ENCODE data around the gene LRRC4C.
"Not testable (repeated sequence)": the region's sequence is repeated elsewhere in the genome, so short reads cannot be mapped to it uniquely, and the experiment has no call there.

LRRC4C gene

GRCh38 chr11:40542821-40543220, 916.6 kb downstream of the LRRC4C start:
- no peak for TF ChIP-seq EZH2 (IDR thresholded peaks at IDR 0.05; ENCODE audit: borderline replicate concordance, low read length)
- TF ChIP-seq, protein P1, sequence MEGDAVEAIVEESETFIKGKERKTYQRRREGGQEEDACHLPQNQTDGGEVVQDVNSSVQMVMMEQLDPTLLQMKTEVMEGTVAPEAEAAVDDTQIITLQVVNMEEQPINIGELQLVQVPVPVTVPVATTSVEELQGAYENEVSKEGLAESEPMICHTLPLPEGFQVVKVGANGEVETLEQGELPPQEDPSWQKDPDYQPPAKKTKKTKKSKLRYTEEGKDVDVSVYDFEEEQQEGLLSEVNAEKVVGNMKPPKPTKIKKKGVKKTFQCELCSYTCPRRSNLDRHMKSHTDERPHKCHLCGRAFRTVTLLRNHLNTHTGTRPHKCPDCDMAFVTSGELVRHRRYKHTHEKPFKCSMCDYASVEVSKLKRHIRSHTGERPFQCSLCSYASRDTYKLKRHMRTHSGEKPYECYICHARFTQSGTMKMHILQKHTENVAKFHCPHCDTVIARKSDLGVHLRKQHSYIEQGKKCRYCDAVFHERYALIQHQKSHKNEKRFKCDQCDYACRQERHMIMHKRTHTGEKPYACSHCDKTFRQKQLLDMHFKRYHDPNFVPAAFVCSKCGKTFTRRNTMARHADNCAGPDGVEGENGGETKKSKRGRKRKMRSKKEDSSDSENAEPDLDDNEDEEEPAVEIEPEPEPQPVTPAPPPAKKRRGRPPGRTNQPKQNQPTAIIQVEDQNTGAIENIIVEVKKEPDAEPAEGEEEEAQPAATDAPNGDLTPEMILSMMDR (IDR thresholded peaks at IDR 0.05; ENCODE audit: low read length) = no peak
- H3K79me2 ChIP-seq (ENCODE audit: insufficient read depth, low read length) = no peaks in the 10 kb centered on the region
- H3K9me3 ChIP-seq (ENCODE audit: low read length) = no peaks in the 10 kb centered on the region
- H3K36me3 ChIP-seq (ENCODE audit: insufficient read depth, low read length) = no peaks in the 10 kb centered on the region
- H2AFZ ChIP-seq (ENCODE audit: low read length) = no peak overlapping the region
- H4K20me1 ChIP-seq (ENCODE audit: insufficient read depth, low read length) = no peaks in the 10 kb centered on the region
- no peaks in the 10 kb centered on the region for H3F3A ChIP-seq (ENCODE audit: insufficient read depth, low read length)
- H3K27ac ChIP-seq (ENCODE audit: low read depth, low read length, poor library complexity, severe bottlenecking) = no peak overlapping the region
- H3K4me2 ChIP-seq (ENCODE audit: low read length) = no peak overlapping the region
- no peaks in the 10 kb centered on the region for H3K27me3 ChIP-seq (ENCODE audit: insufficient read depth, low read length)
- no peak overlapping the region for H3K4me3 ChIP-seq (ENCODE audit: low read depth, low read length, poor library complexity, severe bottlenecking)
- no peak overlapping the region for H3K9ac ChIP-seq (ENCODE audit: low read length)
- H3K9me2 ChIP-seq (ENCODE audit: low read depth, low read length) = no peaks in the 10 kb centered on the region
- H3K4me1 ChIP-seq (ENCODE audit: insufficient read depth, low read length, severe bottlenecking) = no peaks in the 10 kb centered on the region

DNA sequence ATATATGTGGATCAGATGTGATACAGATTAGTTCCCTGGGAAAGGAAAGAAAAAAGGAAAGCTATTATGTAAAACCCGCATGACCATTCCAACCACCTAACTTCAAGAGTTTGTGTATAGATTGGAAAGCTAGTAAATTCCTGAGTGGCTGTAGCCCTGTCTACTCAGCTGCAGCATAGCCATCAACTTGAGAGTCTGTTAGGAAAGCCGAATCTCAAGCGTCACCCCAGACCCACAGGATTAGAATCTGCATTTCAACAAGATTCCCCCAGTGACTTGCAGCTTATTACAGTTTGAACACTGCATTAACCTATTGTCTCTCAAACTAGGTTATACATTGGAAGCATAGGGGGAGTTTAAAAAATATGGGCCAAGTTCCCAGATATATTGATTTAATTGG, 921.7 kb downstream of the LRRC4C start:
- Histone ChIP-seq H4K20me1 (ENCODE audit: insufficient read depth, low read length) (no peaks in the 10 kb centered on the region), H3K4me1 (ENCODE audit: insufficient read depth, low read length, severe bottlenecking) (no peaks in the 10 kb centered on the region), H3K27ac (ENCODE audit: low read depth, low read length, poor library complexity, severe bottlenecking) (no peak overlapping the region), H3K79me2 (ENCODE audit: insufficient read depth, low read length) (no peaks in the 10 kb centered on the region), H3K9ac (ENCODE audit: low read length) (no peak overlapping the region), H3K4me2 (ENCODE audit: low read length) (no peak overlapping the region), H3K4me3 (ENCODE audit: low read depth, low read length, poor library complexity, severe bottlenecking) (no peak overlapping the region), H3K9me2 (ENCODE audit: low read depth, low read length) (no peaks in the 10 kb centered on the region), H3K27me3 (ENCODE audit: insufficient read depth, low read length) (no peaks in the 10 kb centered on the region), H3K9me3 (ENCODE audit: low read length) (no peaks in the 10 kb centered on the region), H3K36me3 (ENCODE audit: insufficient read depth, low read length) (no peaks in the 10 kb centered on the region), H2AFZ (ENCODE audit: low read length) (no peak overlapping the region), H3F3A (ENCODE audit: insufficient read depth, low read length) (no peaks in the 10 kb centered on the region)
- no peak for TF ChIP-seq EZH2 (IDR thresholded peaks at IDR 0.05; ENCODE audit: borderline replicate concordance, low read length)
- TF ChIP-seq, protein P1 (IDR thresholded peaks at IDR 0.05; ENCODE audit: low read length) = no peak

- H3K4me3 ChIP-seq (ENCODE audit: low read depth, low read length, poor library complexity, severe bottlenecking); H3K36me3 ChIP-seq (ENCODE audit: insufficient read depth, low read length); H3K4me2 ChIP-seq (ENCODE audit: low read length); H3K27ac ChIP-seq (ENCODE audit: low read depth, low read length, poor library complexity, severe bottlenecking); H4K20me1 ChIP-seq (ENCODE audit: insufficient read depth, low read length); H3K9me2 ChIP-seq (ENCODE audit: low read depth, low read length); H3K27me3 ChIP-seq (ENCODE audit: insufficient read depth, low read length); H3K4me1 ChIP-seq (ENCODE audit: insufficient read depth, low read length, severe bottlenecking); H3F3A ChIP-seq (ENCODE audit: insufficient read depth, low read length); H3K9ac ChIP-seq (ENCODE audit: low read length); H3K79me2 ChIP-seq (ENCODE audit: insufficient read depth, low read length); H3K9me3 ChIP-seq (ENCODE audit: low read length); H2AFZ ChIP-seq (ENCODE audit: low read length): not testable (repeated sequence)
Measured at GRCh38 chr11:40522080-40522479, 937.4 kb downstream of the LRRC4C start.

DNA sequence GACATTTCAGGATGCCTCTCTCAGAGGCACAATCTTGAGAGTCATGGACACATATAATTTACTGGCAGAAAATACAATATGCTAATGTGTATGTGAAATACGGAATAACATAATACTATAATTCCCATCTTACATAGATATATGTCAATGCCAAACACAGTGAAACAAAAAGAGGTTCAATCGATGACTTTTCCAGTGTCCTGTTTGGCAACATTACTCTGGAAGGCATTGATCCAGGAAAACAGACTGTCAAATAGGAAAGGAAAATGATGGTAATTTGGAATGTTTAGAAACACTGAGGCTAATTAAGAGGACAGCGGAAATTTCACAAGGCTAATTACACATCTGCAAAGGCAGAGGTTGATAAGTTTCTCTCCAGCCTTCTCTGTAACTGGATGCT, 942.3 kb downstream of the LRRC4C start:
- Histone ChIP-seq H3K4me1 (ENCODE audit: insufficient read depth, low read length, severe bottlenecking) (no peaks in the 10 kb centered on the region), H3K9me3 (ENCODE audit: low read length) (no peaks in the 10 kb centered on the region)

More for the DNA sequence above, 942.3 kb downstream of the LRRC4C start:
- no peaks in the 10 kb centered on the region for H3K36me3 ChIP-seq (ENCODE audit: insufficient read depth, low read length)
- no peak overlapping the region for H3K9ac ChIP-seq (ENCODE audit: low read length)
- no peak overlapping the region for H3K4me3 ChIP-seq (ENCODE audit: low read depth, low read length, poor library complexity, severe bottlenecking)
- no peak for TF ChIP-seq EZH2 (IDR thresholded peaks at IDR 0.05; ENCODE audit: borderline replicate concordance, low read length)
- TF ChIP-seq, protein P1 (IDR thresholded peaks at IDR 0.05; ENCODE audit: low read length) = no peak
- H4K20me1 ChIP-seq (ENCODE audit: insufficient read depth, low read length) = no peaks in the 10 kb centered on the region
- H3K27ac ChIP-seq (ENCODE audit: low read depth, low read length, poor library complexity, severe bottlenecking) = no peak overlapping the region
- no peaks in the 10 kb centered on the region for H3K27me3 ChIP-seq (ENCODE audit: insufficient read depth, low read length)
- no peaks in the 10 kb centered on the region for H3K79me2 ChIP-seq (ENCODE audit: insufficient read depth, low read length)
- H3F3A ChIP-seq (ENCODE audit: insufficient read depth, low read length) = no peaks in the 10 kb centered on the region
- no peak overlapping the region for H2AFZ ChIP-seq (ENCODE audit: low read length)
- H3K4me2 ChIP-seq (ENCODE audit: low read length) = no peak overlapping the region
- no peaks in the 10 kb centered on the region for H3K9me2 ChIP-seq (ENCODE audit: low read depth, low read length)

Data from OCI-LY1 (cell line).